Calu3 (cell line): ENCODE measurements around the gene KRT23. TPM values are rescaled to one million over a fixed set of nuclear protein-coding genes. Genes with fewer than 3 reads are reported as not detected.

Source experiments
- BruUV-seq: library from RNA; stranded (reverse); fragments of 400-500 nt; replicated peaks from 2 replicates; lab custom pipeline; 2021; lab: Mats Ljungman, UMichigan
- CTCF ChIA-PET: fragments of 300-600 bp; sonication (Branson Sonifier 250); formaldehyde crosslinking; loops from one replicate; lab custom pipeline; 2022; ENCODE audit warnings: antibody characterized with exemption; lab: Charles Lee
- DNase-seq: peaks from one replicate; pipeline ENCODE4 v3.0.0; 2022
- H3K27ac Mint-ChIP-seq: one replicate; pipeline ENCODE4 v1.8.0; 2022; ENCODE audit warnings: mixed read lengths; ENCODE audit not compliant: unreplicated experiment
- H3K27me3 Mint-ChIP-seq: one replicate; pipeline ENCODE4 v1.8.0; 2022; ENCODE audit warnings: mixed read lengths; ENCODE audit not compliant: unreplicated experiment
- H3K36me3 Mint-ChIP-seq: one replicate; pipeline ENCODE4 v1.8.0; 2022; ENCODE audit warnings: mild to moderate bottlenecking, moderate library complexity, mixed read lengths; ENCODE audit not compliant: insufficient read depth, unreplicated experiment
- H3K4me1 Mint-ChIP-seq: one replicate; pipeline ENCODE4 v1.8.0; 2022; ENCODE audit warnings: mild to moderate bottlenecking, low read depth, mixed read lengths; ENCODE audit not compliant: unreplicated experiment
- H3K4me3 Mint-ChIP-seq: one replicate; pipeline ENCODE4 v1.8.0; 2022; ENCODE audit warnings: mild to moderate bottlenecking, low read depth, moderate library complexity, mixed read lengths; ENCODE audit not compliant: unreplicated experiment
- H3K9me3 Mint-ChIP-seq: one replicate; pipeline ENCODE4 v1.8.0; 2022; ENCODE audit warnings: low read depth, mixed read lengths; ENCODE audit not compliant: unreplicated experiment
- CTCF ChIP-seq: fragments of 200-600 bp; IDR thresholded peaks from one replicate; pipeline ENCODE4 v1.8.0; 2022; ENCODE audit warnings: antibody characterized with exemption; ENCODE audit not compliant: unreplicated experiment
- intact Hi-C: fragments of 100-400 bp; cut with micrococcal nuclease; formaldehyde crosslinking; loops from one replicate; pipeline ENCODE4 v1.10.0; 2022; ENCODE audit not compliant: unreplicated experiment
- total RNA-seq: library from RNA; stranded (reverse); gene quantifications from 2 replicates; pipeline ENCODE4 v1.2.3, GENCODE V29; 2022

Gene KRT23
- total RNA-seq, 1 experiment from 2014 or later, result 1,389 TPM

GRCh38 chr17:40896916-40897455, 40.5 kb downstream of the KRT23 start:
- DNase-seq, result no peak
- peaks cover 14% of the 10 kb centered on the region for H3K36me3 Mint-ChIP-seq
- H3K27ac Mint-ChIP-seq, result no peak overlapping the region
- peaks cover 44% of the 10 kb centered on the region for H3K4me1 Mint-ChIP-seq
- CTCF ChIA-PET, result interaction anchor here (0.6 to 1.3 kb wide), 3 partner anchors 16 to 651 kb away, joined by 3 read pairs; no protein-coding TSS in a partner anchor
- BruUV-seq, result no TSS peak
- H3K27me3 Mint-ChIP-seq, result no peaks in the 10 kb centered on the region
- H3K9me3 Mint-ChIP-seq, result no peaks in the 10 kb centered on the region
- H3K4me3 Mint-ChIP-seq, result no peak overlapping the region
- intact Hi-C loops, result no loop called here
- TF ChIP-seq CTCF, result no peak

GRCh38 chr17:40895106-40895730, 42.2 kb downstream of the KRT23 start:
- CTCF ChIA-PET, result no interaction called here
- no peak for TF ChIP-seq CTCF
- BruUV-seq, result no TSS peak

GRCh38 chr17:40888196-40888720, 49.2 kb downstream of the KRT23 start:
- Mint-ChIP-seq H3K27me3 (no peaks in the 10 kb centered on the region), H3K4me3 (no peak overlapping the region), H3K4me1 (peaks cover 17% of the 10 kb centered on the region), H3K27ac (peak overlapping the region; percentile 4), H3K36me3 (no peaks in the 10 kb centered on the region), H3K9me3 (no peaks in the 10 kb centered on the region)
- CTCF ChIA-PET, result interaction anchor here (0.6 to 2.2 kb wide), 13 partner anchors 10 to 822 kb away, joined by 3 to 12 read pairs (median 4); no protein-coding TSS in a partner anchor
- intact Hi-C loops, result no loop called here
- no peak for TF ChIP-seq CTCF
- DNase-seq, result no peak
- BruUV-seq, result no TSS peak

More at GRCh38 chr17:40895106-40895730, 42.2 kb downstream of the KRT23 start:
- DNase-seq, result no peak
- H3K4me1 Mint-ChIP-seq, result peaks cover 26% of the 10 kb centered on the region
- intact Hi-C loops, result no loop called here
- H3K27ac Mint-ChIP-seq, result peak overlapping the region; percentile 1
- no peaks in the 10 kb centered on the region for H3K36me3 Mint-ChIP-seq
- H3K9me3 Mint-ChIP-seq, result no peaks in the 10 kb centered on the region
- no peak overlapping the region for H3K4me3 Mint-ChIP-seq
- no peaks in the 10 kb centered on the region for H3K27me3 Mint-ChIP-seq

- Mint-ChIP-seq H3K36me3 (no peaks in the 10 kb centered on the region), H3K27ac (no peak overlapping the region), H3K4me3 (no peak overlapping the region), H3K9me3 (no peaks in the 10 kb centered on the region), H3K4me1 (peaks cover 24% of the 10 kb centered on the region), H3K27me3 (no peaks in the 10 kb centered on the region)
- DNase-seq, result no peak
- CTCF ChIA-PET, result interaction anchor here (0.5 to 2.1 kb wide), 5 partner anchors 14 to 611 kb away, joined by 5 to 6 read pairs (median 5); partner anchors contain the start of gene KRT12
- BruUV-seq, result no TSS peak
- intact Hi-C loops, result no loop called here
- no peak for TF ChIP-seq CTCF
Measured at GRCh38 chr17:40886090-40886489, 51.4 kb downstream of the KRT23 start.
